ENCODE measurements around the gene HOXC9. TPM values are rescaled to one million over a fixed set of nuclear protein-coding genes. Genes with fewer than 3 reads are reported as not detected.

Gene HOXC9
- total RNA-seq, 1 donor, result 0.86 TPM

DNA sequence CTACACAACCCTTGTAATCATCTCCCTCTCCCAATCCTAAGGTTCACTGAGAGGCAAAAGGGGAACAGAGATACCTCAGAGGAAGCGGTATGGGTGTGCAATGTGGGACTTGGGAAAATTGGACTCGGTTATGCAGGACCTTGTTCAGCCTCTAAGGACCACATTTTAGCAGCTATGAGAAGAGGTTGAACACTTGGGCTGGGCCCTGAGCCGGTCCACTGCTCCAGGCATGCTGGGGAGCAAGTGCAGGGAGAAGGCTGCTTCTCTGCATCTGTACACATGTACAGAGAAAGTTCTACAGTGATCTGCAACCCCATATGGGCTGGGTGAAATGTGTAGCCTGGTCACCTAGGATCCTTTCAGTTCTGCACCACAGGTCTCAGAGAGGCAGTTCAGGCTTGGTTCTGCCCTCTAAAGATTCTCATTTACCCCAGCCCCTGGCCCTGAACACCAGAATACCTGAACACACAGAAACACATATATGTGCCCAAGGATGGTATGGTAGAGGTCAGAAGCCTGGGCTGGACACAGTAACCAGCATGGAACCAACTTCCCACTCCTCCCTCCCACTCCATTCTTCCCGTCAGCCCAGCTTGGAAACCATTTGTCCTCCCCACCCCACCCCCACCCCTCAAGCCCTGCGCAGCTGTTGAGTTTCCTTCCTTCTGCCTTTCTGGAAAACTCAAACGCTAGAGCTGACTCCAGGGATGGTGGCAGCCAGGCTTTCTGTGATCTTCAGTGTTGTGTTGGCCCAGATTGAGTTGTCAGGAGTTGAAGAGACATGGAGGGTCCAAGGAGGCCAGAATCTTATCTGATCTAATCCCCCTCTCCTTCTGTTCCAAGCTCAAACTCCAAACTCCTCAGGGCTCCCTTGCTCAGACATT is 43.3 kb downstream of the HOXC9 start:
- H3K4me3 ChIP-seq (ENCODE audit: low read depth, low read length), result no peak overlapping the region
- DNase-seq (ENCODE audit: low read depth), result no peak
- TF ChIP-seq, protein P1, sequence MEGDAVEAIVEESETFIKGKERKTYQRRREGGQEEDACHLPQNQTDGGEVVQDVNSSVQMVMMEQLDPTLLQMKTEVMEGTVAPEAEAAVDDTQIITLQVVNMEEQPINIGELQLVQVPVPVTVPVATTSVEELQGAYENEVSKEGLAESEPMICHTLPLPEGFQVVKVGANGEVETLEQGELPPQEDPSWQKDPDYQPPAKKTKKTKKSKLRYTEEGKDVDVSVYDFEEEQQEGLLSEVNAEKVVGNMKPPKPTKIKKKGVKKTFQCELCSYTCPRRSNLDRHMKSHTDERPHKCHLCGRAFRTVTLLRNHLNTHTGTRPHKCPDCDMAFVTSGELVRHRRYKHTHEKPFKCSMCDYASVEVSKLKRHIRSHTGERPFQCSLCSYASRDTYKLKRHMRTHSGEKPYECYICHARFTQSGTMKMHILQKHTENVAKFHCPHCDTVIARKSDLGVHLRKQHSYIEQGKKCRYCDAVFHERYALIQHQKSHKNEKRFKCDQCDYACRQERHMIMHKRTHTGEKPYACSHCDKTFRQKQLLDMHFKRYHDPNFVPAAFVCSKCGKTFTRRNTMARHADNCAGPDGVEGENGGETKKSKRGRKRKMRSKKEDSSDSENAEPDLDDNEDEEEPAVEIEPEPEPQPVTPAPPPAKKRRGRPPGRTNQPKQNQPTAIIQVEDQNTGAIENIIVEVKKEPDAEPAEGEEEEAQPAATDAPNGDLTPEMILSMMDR (IDR thresholded peaks at IDR 0.05; ENCODE audit: insufficient read depth, low read depth, low read length), result no peak

DNA sequence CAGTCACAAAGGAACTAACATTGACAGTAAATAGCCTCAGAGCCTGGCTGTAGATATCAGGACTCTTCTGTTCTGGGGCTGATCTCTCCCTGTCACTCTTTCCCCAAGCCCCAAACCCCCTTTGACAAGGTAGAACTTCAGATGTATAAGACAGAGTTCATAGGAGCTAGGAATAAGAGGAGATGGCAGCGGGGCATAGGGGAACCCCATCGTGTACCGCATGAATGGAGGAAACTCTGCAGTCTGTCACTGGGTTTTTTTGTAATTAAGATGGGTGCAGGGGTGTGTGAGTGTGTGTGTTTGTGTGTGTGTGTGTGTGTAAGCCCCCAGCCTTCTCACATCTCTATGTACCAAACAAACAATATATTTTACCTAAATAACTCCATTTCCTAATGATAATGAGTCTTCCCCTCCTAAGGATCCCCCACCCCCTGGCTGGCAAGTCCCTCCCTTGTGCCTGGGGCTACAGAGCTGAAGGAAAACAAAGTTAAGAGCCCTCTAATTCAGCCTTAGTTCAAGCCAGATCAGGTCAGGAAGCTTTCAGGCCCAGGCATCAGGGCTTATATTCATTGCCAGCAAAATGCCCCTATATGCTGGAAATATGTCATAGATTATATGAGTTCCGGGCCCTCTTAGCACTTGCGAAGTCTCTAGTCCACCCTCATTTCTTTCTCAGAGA is 44.6 kb downstream of the HOXC9 start:
- H3K4me3 ChIP-seq (ENCODE audit: low read depth, low read length), result no peak overlapping the region
- TF ChIP-seq, protein P1 (IDR thresholded peaks at IDR 0.05; ENCODE audit: insufficient read depth, low read depth, low read length), result no peak
- no peak for DNase-seq (ENCODE audit: low read depth)

- TF ChIP-seq, protein P1 (IDR thresholded peaks at IDR 0.05; ENCODE audit: insufficient read depth, low read depth, low read length), result no peak
- no peak overlapping the region for H3K4me3 ChIP-seq (ENCODE audit: low read depth, low read length)
- DNase-seq (ENCODE audit: low read depth), result no peak
Measured at GRCh38 chr12:54045401-54045800, 45.4 kb downstream of the HOXC9 start.

GRCh38 chr12:54045868-54046521 is 46.0 kb downstream of the HOXC9 start:
- TF ChIP-seq, protein P1 (IDR thresholded peaks at IDR 0.05; ENCODE audit: insufficient read depth, low read depth, low read length), result no peak
- DNase-seq (ENCODE audit: low read depth), result no peak
- H3K4me3 ChIP-seq (ENCODE audit: low read depth, low read length), result no peak overlapping the region

GRCh38 chr12:54046809-54047159 is 46.8 kb downstream of the HOXC9 start:
- DNase-seq (ENCODE audit: low read depth), result no peak
- TF ChIP-seq, protein P1 (IDR thresholded peaks at IDR 0.05; ENCODE audit: insufficient read depth, low read depth, low read length), result no peak
- no peak overlapping the region for H3K4me3 ChIP-seq (ENCODE audit: low read depth, low read length)

GRCh38 chr12:54047160-54047963 is 47.4 kb downstream of the HOXC9 start:
- TF ChIP-seq, protein P1 (IDR thresholded peaks at IDR 0.05; ENCODE audit: insufficient read depth, low read depth, low read length), result no peak
- DNase-seq (ENCODE audit: low read depth), result no peak
- H3K4me3 ChIP-seq (ENCODE audit: low read depth, low read length), result no peak overlapping the region
